Suppressor macrophage (primary cell): ENCODE measurements around the gene IFI27L1.
A peak's percentile ranks its signal among the peaks of the same experiment; 100 is the strongest.

Experiments used
- DNase-seq, 4 experiments: peaks; one replicate each; pipeline ENCODE4 v3.0.0-alpha.2; 2020 to 2022

IFI27L1 gene

DNA sequence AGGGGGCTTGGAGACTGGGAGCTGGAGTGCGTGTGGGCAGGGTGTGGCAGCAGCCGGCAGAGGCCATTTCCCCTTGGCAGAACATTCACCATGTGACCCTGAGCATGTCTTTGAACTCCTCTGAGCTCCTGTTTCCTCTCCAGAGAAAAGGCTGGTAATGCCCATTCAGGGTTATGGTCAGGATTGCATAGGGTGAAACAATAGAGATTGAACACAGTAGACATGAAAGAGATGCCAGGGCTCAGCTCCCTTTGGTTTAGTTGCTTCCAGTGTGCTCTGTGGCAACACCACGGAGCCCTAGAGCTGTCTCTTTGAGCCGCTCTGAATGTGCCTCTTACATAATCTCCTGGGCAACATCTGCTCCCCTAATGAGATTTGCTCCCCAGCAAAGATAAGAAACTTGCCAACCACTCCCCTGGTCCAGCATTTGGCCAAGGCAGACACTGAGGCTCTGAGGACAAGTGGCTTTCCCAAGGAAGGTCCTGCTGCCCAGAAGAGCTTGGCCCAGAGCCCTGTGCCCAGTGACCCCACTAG lies 34.0 kb downstream of the IFI27L1 start:
- peak; percentile 15 to 54 (median 42) for DNase-seq

DNA sequence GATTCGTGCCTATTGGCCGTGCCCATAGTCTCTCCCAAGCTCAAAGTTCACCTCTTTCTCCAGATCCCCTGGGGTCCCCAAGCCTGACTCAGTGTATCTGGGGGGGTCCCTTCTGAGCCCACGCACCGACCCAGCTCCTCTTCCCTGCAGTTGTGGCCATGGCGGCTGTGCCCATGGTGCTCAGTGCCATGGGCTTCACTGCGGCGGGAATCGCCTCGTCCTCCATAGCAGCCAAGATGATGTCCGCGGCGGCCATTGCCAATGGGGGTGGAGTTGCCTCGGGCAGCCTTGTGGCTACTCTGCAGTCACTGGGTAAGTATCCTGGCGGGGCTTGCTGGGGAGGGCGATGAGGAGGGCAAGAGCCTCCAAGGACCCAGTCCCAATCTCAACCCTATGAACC lies 34.5 kb downstream of the IFI27L1 start:
- no peak for DNase-seq

DNA sequence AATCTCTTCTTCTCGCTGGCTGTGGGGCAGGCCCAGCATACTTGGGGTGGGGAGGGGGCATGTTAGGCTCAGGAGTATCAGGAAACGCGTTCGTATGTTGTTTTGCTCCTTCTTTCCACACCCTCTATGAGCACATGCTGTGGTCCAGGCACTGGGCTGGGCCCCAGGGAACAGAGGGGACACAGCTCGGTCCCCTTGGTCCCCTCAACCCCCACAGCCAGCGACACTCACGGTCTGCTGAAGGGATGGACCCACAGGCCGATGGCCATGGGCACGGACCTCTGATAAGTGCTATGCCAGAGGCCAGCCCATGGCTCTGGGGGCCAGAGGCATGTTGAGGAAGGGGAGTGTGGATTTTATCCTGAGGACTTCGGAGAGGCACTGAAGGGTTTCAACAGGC lies 35.6 kb downstream of the IFI27L1 start:
- no peak for DNase-seq

DNA sequence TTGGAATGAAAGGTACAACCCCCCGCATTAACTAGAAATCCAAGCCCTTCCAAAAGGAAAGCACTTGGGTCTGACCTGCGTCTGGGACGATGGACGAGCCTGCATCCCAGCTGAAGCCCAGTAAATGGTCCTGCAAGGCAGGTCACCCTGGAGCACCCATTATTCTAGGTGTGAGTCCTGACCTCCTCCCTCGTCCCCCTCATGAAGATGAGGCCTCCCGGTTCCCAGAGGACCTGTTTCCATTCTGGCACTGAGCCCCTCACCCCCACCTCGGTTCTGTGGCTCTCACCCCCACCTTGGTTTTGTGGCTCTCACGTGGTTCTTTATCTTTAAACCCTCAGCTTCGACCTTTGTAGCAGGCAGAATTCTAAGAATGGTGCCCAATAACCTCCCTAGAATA lies 36.7 kb downstream of the IFI27L1 start:
- no peak for DNase-seq

DNA sequence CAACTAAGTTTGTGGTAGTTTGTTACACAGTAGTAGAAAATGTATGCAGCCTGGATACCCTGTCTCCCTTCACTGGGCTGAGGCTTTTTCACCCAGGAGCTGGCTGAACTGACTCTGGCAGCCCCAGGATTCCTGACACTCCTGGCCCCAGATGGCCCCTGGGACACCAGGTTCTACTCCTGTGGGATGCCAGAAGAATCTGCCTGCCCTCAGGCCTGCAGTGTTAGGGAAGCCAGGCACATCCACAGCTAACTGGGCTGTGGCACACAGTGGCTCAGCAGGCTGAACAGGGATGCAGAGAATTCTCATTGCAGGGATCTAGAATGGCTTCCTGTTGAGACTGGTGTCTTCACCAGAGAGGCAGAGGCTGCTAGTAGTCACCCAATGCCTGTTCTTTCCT lies 38.0 kb downstream of the IFI27L1 start:
- no peak for DNase-seq

GRCh38 chr14:94120667-94121340 lies 39.7 kb downstream of the IFI27L1 start:
- no peak for DNase-seq

DNA sequence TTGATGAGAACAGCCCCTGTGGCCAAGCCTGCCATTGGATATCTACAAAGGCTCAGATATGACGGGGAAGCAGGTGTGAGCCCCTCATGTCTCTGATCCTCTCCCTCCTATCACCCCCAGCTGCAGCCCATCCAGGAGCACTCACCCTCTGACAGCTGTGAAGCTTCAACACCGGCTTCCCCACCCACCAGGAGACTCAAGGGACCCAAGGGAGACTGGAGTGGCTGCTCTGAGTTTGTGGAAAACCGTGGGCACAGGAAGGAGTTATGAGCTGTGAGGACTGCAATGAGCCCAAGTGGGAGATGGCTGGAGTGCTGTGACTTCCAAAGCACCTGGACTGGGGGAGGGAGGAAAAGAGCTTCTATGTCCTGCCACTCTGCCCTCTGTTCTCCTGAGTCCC lies 40.4 kb downstream of the IFI27L1 start:
- DNase-seq = no peak

DNA sequence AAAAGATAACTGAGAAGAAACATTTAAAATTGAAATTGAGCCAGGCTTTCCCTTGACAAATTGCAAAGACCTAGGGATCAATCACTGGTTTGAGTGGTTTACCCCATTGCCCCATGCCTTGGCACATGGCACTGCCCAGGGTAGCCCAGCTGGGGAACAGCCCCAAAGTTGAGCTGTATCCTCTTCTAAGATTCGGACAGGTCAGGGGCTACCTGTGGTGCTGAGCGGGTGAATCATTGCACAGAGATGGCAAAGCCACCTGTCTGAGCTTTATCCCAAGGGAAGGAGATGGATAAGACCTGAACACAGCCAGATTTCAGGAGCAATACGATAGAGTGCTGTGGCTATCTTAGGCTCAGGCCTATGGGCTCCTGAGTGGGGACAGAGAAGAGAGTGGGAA lies 41.3 kb downstream of the IFI27L1 start:
- no peak for DNase-seq

DNA sequence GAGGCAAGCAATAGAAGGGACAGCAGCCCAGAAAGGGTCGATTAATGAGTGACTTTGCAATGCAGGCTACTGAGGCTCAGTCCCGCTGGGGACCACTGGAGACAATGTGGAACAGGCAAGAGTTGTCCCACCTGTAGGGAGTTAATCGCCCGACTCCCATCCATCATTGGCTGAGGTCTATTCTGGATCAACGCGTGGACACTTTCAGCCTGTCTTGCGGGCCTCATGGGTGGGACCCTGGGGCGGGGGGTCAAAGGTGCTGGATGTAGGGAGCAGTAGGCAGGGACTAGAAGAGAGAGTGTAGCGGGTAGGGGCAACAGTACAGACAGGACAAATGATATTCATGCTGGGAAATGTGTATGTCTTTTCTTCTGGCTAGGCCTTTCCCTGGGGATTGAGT lies 42.2 kb downstream of the IFI27L1 start:
- DNase-seq = no peak

- no peak for DNase-seq
Observed at GRCh38 chr14:94123868-94124267, 42.8 kb downstream of the IFI27L1 start.

DNA sequence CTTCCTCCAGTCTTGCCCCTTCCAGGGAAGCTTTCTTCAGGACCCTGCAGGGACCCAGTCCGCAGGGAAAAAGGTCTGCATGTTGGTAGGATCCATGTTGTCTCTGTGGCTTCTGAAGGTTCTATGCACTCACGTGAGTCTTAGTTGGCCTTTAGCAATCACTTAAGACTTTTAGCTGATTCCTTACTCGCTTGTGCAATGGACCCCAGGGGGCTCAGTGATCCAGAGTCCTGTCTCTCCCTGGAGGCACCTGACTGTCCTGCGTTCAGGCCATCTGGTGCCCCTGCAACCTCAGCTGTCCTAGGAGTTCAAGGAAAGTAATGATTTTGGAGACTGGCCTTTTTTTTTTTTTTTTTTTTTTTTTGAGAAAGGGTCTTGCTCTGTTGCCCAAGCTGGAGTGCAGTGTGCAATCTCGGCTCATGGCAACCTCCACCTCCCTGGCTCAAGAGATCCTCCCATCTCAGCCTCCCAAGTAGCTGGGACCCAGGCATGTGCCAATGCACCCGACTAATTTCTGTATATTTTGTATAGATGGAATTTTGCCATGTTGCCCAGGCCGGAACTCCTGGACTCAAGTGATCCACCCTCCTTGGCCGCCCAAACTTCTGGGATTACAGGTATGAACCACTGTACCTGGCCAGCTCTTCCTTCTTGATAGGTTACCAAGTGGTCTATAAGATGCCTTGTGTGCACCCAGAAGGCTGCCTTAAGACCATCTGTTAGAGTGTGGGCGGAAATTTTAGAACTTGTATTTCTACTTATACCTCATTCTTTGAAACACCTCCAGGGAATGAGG lies 43.7 kb downstream of the IFI27L1 start:
- DNase-seq = no peak

DNA sequence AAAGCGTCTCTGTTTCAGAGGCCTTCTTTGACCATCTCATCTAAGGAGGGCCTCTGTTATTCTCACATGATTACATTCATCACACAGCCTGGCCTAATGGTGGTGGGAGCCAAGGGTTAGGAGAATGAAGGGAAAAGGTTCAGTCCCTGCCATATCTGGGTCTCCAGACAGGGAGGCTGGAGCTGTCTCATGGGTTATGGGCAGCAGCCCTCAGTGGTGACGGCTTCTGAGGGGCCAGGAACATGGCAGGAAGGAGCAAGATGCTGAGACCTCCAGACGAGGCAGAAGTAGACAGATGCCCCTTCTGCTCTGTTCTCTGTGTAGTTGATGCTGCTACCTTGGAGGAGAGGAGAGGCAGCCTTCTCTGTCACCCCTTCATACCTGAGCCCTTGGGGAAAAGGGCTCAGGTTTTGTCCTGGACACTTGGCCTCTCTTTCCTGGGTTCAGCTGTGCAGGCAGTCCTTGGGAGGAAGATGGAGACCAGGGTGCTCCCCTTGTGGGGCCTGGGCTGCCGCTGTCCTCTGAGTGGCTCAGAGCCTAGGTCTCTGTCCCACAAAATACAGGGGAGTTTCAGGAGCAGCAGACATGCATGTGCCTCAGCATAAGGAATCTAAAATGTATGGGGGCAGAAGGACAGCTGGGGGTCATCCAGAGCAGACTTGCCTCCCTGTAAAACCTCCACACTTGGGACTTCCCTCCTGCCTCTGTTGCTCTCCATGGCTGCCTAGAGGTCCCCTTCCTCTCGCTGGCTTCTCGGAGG lies 44.7 kb downstream of the IFI27L1 start:
- DNase-seq = no peak

GRCh38 chr14:94126419-94126677 lies 45.2 kb downstream of the IFI27L1 start:
- no peak for DNase-seq

- DNase-seq = no peak
Observed at GRCh38 chr14:94126800-94127199, 45.7 kb downstream of the IFI27L1 start.

- DNase-seq = no peak
Observed at GRCh38 chr14:94127330-94127729, 46.2 kb downstream of the IFI27L1 start.

DNA sequence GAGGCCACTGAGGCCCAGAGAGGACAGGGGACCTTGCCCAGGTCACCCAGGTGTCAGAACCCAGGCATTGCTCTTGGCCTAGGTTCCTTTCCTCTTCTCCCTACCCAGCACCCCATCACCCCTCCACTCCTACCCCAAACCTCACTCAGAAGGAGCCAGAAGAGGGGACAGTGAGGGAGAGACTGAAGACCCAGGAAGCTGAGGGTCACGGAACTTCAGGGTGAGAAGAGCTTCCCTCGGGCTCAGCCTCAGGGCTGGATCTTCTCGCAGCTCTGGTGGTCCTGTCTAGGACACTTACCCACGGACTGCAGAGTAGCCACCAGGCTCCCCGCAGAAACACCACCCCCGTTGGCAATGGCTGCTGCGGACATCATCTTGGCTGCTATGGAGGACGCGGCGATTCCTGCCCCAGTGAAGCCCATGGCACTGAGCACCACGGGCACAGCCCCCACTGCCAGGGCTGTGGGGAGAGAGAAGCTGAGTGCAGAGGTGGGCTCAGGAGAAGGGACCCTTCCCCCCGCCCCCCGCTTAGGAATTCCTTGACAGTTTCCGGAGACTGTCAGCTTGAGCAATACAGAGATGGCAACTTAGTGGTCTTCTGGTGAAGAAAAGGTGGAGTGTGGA lies 47.2 kb downstream of the IFI27L1 start:
- DNase-seq = no peak

DNA sequence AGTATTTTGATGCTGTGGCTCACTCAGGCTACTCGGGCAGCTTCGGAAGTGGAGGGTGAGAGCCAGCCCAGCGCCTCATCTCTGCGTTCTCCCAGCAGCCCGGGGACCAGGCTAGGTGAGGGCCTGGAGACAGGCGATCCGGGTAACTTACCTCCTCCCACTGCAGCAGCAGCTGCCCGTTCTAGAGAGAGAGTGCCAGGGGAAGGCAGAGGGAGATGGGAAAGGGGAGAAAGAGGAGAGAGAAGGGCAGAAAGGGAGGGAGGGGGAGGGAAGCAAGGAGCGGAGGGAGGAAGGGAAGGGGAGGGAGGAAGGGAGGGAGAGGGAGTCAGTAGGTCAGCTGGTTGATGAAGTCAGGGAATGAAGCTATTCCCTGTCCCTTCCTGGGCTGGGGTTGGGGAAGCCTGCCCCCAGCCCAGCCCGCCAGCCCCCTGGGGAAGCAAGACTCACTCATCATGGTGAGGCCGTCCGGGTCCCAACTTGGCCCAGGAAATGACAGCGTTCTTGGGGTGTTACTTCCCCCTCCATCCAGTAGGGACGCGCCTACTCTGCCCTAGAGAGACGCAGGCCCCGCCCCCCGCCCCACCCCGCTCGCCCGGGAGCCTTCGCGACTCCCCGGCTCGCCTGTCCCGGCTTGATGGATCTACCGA lies 48.1 kb downstream of the IFI27L1 start, which contains the start of gene IFI27L2:
TSS of gene IFI27L2 (minus strand) at position 494 of the 647 bp plus-strand sequence. CDS start at position 454, 40 bp downstream.
- DNase-seq = peak; percentile 78 to 92 (median 87)

GRCh38 chr14:94129758-94130414 lies 48.8 kb downstream of the IFI27L1 start:
- peak; percentile 64 to 78 (median 70) for DNase-seq

- peak; percentile 79 to 89 (median 83) for DNase-seq
Observed at GRCh38 chr14:94132285-94132887, 51.3 kb downstream of the IFI27L1 start.

GRCh38 chr14:94135476-94135875 lies 54.4 kb downstream of the IFI27L1 start:
- DNase-seq = no peak
